HG02642 (cell line): Measurements from ENCODE around the gene DHX9.

Experiments used
- ATAC-seq: cut with Tn5 transposase; IDR thresholded peaks from one replicate; pipeline ENCODE4 v1.9.1; 2021; ENCODE audit warnings: mild to moderate bottlenecking; ENCODE audit not compliant: unreplicated experiment, poor library complexity

The DHX9 gene

DNA sequence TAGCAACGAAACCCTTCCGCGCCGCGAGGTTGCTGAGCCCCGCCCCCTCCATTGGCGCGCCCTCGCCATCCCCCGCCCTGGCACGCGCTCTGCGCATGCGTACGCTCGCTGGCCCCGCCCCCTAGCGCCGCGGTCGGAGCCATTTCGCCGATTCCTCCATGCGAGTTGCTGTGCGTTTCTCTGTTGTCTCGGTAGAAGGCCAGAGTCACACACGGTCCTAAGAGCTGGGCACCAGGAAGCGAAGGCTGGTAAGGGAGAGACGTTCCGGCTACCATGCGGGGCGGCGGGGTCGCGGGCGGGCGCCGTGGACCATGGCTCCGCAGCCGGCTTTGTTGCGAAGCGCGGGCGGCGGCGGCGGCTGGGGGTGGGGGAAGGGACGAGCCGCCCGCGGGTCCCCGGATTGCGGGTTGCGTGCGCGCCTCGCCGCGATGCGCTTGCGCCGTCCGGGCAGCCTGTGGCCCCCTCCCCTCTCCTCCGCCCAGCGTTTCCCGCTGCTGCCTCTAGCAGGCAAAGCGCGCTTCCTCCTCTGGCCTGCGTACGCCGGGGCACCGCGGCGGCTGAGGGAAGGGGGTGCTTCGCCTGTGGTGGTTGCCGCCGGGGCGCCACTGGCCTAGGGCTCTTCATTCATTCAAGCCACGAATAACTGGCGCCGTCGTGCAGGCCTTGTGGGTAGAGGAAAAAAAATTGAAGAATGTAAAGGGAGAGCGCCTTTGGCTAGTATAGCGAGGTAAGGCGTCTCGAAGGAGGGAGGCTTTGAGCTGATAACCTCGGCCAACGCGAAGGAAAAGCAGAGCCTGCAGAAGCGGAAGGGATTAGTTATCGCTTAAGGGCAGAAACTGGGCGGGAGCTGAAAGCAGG, at the start of gene DHX9:
Gene DHX9, plus strand, starts transcription at position 139 of the 858 bp plus-strand sequence. CDS start 3,220 bp downstream, outside the sequence.
- peak; percentile 82 for ATAC-seq

DNA sequence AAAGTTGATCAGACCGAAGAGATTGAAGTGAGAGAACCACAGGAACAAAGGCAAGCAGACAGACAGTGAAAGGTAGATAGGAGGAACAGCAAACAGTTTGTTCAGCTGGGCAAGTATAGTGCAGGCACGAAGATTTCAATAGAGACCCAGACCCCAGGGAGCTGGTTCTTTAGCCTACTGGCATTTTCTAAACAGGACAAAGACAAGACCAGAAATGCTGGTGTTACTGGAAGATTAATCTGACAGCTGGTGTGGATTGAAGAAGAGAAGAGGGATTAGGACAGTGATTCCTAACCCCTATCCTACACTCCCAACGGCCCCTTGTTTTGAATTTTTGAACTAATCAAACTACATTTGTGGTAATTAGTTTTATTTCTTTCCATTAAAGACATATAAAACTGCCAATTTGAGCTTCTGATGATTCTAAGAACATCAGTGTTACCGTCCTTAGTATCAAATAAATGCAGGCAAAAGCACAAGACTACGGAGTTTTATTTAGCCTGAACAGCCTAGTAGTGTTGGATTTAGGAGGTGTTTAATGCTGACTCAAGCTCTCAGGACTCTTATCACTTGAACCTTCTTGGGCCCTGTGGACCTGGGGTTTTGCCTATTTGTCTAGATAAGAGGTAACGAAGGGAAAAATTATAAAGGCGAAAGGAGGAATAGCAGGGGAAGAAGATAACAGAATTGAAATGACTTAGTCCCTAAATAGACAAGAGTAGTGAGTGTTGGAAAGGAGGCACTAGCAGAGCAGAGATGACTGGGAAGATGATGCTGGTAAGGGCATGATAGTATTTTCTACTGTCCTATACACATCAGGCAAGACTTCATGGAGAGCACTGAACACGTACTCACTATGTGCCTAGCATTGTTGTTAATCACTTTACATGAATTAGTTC, 47.6 kb upstream of the DHX9 start:
- no peak for ATAC-seq

DNA sequence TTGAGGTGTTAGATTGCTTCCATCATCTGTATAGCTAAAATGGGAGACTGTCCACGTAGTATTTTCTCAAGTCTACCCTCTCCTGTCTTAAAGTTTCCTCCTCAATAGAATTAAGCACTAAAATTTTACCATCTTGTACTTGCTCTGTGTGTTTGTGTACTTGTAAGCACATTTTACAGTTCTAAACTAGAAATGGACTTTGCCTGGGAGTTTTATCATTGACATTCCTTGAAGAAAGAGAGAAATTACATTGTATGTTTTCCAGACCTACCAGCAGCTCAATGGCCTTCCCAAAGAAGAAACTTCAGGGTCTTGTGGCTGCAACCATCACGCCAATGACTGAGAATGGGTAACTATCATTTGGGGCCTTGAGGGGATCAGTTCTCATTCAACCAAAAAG, 45.1 kb upstream of the DHX9 start:
- no peak for ATAC-seq

DNA sequence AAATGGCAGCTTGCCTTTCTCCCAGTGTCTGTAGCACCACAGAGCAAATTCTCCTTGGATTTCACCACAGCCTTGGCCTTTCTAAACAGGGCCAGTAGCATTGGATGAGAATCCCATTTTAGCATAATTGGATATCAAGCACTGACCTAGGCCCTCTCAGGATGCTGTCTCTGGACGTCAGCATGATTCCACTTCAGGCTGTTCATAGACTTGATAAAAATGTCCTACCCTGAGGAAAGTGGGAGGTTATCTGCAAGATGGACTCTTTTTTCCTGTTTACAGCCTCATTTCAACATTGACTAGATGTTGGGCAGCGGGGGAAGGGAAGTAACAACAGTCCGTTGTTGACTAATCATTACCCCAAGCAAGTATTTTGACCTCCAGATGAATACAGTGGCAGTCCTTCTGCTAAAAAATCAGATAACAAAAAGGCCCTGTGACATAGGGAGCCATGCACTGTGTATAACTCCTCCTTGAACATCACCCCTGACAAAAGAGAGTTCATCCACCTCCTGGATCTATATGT, 44.4 kb upstream of the DHX9 start:
- no peak for ATAC-seq

DNA sequence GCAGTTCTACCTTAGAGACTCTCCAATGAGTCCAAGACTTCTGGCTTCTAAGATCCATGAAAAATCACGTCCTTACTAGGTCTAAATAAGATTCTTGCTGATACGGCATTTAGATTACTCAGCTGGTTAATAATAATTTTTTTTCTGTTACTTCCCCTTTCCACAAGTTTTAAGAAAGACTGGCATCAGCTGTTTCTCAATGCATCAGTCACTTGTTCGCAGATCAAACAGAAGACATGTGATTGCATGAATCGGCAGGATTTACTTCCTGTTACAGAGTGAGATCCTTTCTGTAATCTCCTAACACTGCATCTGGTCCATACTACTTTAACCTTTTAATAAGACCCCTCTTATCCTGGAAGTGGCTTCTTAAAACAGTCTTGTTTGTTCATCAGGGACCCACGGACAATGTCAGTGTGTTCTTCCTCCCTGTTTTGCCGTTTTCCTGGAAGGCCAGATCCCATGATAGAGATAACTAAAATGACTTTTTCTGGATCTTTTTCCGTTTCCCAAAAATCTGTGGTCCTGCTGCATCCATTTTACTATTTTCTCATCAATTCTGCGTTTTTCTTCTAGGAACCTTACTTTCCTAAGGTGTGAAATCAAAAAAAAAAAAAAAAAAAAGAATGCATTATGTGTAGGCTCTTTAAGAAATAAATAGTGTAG, 43.5 kb upstream of the DHX9 start:
- no peak for ATAC-seq

DNA sequence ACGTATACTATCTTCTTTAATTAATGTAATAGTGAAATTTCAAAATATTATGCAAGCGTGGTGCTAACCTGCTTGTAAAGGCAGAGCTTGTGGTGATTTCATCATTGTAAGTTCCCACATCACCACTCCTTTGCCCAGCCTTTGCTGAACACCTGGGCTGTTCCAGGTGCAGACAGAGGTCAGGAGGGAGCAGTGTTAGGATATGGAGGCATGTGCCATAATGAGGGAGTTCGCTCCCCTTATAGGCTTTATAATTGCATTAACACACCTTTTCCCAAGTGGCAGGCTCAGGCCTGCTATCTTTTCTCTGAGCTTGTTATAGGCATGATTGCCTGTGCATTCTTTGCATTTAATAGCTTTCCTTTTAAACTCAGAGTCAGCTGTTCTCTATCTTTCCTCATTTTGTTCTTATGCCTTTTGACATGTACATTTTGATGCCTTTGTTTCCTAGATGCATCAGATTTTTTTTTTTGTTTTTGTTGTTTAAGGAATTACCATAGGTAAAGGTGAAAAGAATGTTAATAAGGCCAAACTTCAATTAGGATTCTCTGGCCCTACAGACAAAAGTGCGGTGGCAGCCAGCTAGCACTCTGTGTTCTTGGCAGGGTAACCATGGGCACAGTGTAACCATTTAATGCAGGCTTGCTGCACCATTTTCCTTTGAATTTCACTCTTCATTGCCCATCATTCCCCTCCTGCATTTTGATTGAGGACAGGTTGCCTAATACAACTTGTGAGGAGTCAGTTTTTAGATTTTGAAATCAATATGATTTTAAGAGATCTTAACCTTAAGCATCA, 36.9 kb upstream of the DHX9 start:
- no peak for ATAC-seq

DNA sequence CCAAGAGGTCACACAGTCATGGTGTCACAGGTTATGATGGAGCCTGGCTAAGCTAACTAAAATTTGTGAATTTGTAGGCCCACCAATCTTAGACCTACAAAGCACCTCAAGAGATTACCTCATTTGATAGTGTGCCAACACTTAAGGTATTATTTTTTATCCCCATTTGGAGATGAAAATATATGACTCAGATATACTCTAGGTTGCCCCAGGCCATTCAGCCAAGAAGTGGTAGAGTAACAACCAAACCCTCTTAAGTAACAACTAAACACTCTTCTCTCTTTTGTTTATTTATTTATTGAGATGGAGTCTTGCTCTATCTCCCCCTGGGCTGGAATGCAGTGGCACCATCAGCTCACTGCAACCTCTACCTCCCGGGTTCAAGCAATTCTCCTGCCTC, 35.3 kb upstream of the DHX9 start:
- no peak for ATAC-seq

DNA sequence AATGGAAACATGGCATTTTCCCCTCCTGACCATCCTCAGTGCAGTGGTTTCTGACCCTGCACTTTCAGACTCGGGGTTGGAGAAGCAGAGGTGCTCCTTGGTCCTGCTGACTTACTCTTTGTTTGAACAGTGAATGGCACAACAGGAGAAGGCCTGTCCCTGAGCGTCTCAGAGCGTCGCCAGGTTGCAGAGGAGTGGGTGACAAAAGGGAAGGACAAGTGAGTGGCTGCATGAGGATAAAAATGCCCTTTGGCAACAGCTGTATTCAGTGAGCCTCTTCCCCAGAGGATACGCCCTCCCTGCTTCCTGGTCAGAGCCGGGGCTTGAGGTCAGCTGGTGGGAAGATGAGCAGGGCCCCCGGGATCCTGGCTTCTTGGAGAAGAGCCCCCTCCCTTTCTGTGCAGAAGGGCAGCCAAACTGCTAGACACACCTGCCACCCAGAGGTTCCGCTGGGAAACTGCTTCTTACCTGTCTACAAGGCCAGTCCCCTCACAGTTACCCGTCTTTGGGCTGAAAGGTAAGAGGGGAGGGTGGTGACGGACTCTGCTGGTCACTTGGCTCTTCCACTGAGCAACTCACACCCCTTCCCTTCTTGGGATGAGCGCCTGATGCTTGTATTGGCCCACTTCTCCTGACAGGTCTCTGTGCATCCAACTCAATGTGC, 33.0 kb upstream of the DHX9 start:
- no peak for ATAC-seq

DNA sequence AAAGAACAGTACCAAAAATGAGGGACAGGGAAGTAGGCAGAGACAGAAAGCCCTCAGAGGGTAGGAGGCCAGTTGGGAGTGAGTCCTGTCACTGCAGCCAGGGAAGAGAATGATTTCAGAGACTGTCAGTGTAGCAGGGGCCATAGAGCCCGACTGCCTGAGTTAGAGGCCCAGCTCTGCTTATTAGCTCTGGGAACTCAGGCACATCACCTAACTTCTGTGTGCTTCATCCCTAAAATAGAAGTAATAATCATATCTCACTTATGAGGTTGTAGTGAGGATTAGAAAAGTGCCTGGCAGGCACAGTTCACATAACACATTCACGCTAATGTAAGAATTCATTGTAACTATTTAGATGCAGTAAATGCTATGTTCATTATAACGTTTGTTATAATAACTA, 31.2 kb upstream of the DHX9 start:
- no peak for ATAC-seq

DNA sequence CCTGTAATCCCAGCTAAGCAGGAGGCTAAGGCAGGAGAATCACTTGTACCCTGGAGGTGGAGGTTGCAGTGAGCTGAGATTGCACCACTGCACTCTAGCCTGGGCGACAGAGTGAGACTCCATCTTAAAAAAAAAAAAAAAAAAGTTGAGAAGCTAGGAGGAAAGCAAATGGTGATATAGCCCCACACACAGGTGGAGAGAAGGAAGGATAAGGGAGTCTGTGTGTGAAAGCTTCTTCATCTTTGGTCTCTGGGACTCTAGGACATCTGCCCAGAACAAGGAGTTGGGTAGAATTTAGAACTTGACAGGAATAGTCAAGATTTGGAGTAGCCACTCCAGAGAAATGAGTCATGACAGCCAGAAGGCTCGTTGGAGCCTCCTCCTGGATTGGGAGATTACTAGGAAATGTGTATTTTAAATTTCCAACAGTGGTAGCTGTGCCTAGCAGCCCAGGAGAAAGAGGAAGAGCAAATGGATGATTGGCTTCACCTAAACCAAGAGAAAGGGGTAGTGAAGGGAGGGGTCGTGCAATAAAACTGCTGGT, 29.7 kb upstream of the DHX9 start:
- no peak for ATAC-seq

DNA sequence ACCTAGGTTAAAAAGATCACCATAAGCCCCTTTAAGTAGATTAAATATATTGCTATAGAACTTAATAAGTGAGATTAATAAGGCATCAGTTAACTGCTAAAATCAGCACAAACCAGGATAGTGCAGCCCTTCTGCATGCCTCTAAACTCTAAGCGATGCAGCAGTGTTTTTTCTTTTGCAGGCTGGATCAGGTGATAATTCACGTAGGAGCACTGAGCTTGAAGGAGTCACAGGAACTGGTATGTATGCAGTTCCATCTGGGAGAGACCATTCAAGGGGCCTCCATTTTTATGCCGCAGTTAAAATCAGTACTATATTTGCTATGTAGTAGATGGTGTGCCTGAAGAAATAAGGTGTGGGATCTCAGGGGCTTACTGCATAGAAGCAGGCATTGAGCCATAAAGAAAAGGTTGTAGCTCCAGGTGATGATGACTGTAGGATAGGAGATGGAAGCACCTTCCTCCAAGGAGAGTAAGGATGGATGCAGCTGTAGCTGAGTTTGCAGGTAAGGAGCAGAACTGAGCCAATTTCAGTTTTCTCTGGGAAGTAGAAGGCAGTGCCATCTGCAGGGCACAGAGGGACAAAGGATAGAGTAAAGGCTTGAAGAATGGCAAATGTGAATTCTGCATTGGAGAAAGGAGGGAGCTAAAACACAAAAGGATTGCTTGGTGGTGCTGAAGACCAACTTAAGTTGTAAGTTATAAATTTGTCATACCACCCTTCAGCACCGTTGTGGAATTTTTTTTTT, 27.0 kb upstream of the DHX9 start:
- no peak for ATAC-seq

DNA sequence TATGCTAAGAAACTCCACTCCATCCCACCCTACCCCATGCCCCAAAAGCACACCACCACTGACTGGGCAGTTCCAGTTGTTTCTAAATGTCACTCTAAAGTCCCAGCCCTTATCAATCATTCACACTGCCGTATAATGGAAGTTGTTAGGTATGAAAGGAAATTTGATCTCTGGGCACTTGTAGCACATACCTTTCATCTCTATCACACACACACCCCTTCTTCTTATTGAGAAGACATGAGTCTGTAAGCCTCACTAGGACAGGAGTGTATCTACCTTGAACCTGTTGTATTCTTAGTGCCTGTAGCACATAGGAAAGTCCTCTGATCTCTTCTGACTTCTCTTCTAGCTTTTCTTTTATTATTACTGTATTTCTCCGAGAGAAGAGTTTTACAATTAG, 22.3 kb upstream of the DHX9 start:
- no peak for ATAC-seq

DNA sequence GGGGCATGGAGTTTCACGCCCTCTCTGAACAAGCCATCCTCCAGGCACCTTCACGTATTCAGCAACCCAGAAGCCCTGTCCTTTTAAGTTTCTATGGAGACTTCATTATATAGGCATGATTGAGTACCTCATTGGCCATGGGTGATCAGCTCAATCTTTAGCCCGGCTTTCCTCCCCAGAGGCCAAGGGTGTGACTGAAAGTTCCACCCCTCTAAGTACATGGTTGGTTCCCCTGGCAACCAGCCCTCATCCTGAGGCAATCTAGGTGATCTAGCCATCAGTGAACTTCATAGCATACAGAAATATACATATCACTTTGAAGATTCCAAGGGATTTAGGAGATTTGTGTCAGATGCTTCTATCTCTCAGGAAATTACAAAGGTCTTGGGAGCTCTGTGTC, 21.3 kb upstream of the DHX9 start:
- ATAC-seq: no peak

DNA sequence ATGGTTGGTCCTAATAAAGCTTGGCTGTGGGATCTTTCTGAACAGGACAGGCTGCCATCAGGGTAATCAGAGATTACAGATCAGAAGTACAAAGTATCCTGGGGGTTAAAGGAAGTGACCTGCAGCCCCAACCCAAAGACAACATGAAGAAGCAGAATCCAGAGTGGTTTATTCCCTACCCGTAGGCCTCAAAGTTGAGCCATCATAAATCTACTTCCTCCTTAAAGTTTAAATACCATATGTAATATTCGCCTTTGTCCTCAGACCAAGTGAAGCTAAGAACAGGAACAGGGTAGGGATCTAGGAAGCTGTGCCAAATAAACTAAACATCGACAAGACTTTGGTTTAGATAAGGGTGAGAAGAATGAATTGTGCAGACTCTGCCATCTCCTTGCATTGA, 15.9 kb upstream of the DHX9 start:
- ATAC-seq: no peak

DNA sequence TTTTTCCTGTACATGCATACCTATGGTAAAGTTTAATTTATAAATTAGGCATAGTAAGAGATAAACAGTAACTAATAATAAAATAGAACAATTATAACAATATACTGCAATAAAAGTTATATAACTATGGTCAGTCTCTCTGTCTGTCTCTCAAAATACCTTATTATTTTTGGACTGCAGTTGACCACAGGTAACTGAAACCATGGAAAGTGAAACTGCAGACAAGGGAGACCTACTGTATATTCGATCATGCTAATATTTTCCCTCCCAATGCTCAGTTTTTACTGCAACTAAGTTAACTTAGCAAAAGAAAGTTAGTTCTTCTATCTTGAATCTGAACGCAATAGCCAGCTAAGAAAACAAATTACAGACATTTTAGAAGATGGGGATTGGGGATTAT, 12.3 kb upstream of the DHX9 start:
- no peak for ATAC-seq

DNA sequence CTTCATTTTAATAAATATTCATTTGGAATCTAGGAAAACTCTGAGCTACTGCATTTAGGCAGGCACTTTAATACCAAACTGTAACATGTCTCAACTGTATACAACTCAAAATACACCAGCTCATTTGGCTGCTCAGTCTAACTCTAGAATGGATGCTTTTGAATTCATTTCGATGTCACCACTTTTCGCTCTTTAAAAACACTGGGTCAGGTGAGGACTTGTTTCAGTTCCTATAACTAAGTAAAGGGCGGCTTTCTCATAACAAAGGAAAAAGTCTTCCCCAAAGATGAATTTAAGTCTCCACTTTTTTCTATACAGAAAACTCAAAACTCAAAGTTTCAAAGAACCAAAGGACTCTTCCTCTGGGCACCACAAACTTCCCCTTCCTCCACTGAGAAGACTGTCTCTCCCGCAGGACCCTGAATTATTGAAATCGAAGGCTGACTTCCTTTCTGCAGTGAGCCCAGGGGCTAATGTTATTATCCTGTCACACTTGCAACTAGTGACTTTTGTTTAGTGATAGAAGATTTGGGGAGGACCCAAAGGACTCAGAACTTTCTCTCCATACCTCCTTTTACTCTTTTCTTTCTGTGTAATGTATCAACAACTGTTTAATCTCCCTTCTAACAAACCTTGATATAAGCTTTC, 9.7 kb upstream of the DHX9 start:
- peak; percentile 69 for ATAC-seq

DNA sequence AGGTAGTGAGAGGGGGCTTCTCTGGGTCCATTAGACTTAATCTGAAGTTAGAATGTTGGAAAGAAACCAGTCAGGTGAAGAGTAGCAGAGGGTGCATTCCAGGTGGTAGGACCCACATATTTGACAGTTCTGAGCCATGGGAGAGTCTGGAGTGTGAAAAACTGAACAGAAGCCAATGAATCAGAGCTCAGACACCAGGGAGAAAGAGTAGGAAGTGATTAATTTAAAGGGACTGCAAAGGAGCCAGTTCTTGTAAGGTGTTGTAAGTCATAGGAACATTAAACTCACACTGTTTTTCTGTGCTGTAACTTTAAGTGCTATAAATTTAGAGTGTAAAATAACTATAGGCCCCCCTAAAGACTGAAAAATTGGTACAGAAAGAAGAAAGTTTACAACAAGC, 5.9 kb upstream of the DHX9 start:
- ATAC-seq: no peak

DNA sequence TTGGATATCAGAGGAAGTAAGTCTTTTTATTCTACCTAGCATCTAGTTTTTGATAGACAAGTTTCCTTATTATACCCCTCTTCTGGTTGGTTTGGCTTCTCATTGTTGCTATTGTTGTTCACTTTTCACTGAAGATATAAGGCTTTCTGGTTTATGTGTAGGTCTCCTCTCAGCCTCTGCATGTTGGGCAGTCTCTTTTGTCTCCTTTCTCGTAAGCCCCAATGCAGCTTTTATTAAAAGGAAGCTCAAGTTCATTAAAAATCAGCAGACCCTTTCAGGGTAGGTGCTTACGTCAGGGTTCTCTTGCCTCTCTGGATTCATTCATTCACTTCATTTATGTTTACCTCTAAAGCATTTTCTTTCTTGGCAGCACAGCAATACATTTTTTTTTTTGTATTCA, 4.8 kb upstream of the DHX9 start:
- no peak for ATAC-seq
